NT2/D1 (cell line): Measurements from ENCODE around the gene DDX6.

Source experiments
- YY1 ChIP-seq: IDR thresholded peaks from 2 replicates; pipeline ENCODE4 v1.6.1; 2011; ENCODE audit not compliant: insufficient read length, insufficient read depth
- ZNF274 ChIP-seq: IDR thresholded peaks from 2 replicates; pipeline ENCODE4 v1.6.1; 2011; ENCODE audit warnings: mild to moderate bottlenecking, low read depth, low read length

GRCh38 chr11:118812485-118812884, 21.5 kb upstream of the DDX6 start:
- TF ChIP-seq YY1 (no peak), ZNF274 (no peak)
